Esophagus squamous epithelium (tissue), 4 donors: ENCODE results near the gene NRK.

Experiments
- CTCF ChIP-seq, 6 experiments: fragments of 450-650 bp in 4 of 6; fragments of 200-600 bp in 2 of 6; sonication (generic) in 2 of 6; IDR thresholded peaks; one replicate each; pipeline ENCODE4 v1.5.1; 2016 to 2019; ENCODE audit warnings: antibody characterized with exemption in 6 of 6, mild to moderate bottlenecking in 4 of 6, moderate library complexity in 4 of 6
- POLR2A ChIP-seq, 4 donors: fragments of 450-650 bp; IDR thresholded peaks; one replicate each; pipeline ENCODE4 v1.6.1; 2017; ENCODE audit warnings: antibody characterized with exemption in 4 of 4, mild to moderate bottlenecking in 4 of 4, moderate library complexity in 3 of 4

- TF ChIP-seq POLR2A (IDR thresholded peaks at IDR 0.05): no peak
- TF ChIP-seq CTCF (IDR thresholded peaks at IDR 0.05): no peak
Observed at GRCh38 chrX:106007815-106008214, 185.5 kb downstream of the NRK start.
